Measurements from ENCODE around the gene RNMT. TPM values are rescaled to one million over a fixed set of nuclear protein-coding genes. Genes with fewer than 3 reads are reported as not detected.

The RNMT gene
- total RNA-seq, 2 experiments from 2014 or later = 128 to 130 TPM

- Mint-ChIP-seq H3K27ac (no peak overlapping the region), H3K9me3 (no peaks in the 10 kb centered on the region), H3K36me3 (ENCODE audit: low read depth) (peaks cover 19% of the 10 kb centered on the region), H3K27me3 (no peaks in the 10 kb centered on the region), H3K4me1 (ENCODE audit: low read depth) (peaks cover 31% of the 10 kb centered on the region), H3K4me3 (no peak overlapping the region)
- H3K9me3 ChIP-seq (ENCODE audit: control insufficient read depth in 1 of 2, insufficient read depth in 1 of 2, low read length in 2 of 2) = no peaks in the 10 kb centered on the region
- no peak for TF ChIP-seq CTCF (IDR thresholded peaks at IDR 0.05)
- POLR2A ChIA-PET = interaction anchor here (0.7 kb wide), 1 partner anchor 11 kb away, joined by 3 read pairs; the partner anchor contains the start of gene FAM210A
- intact Hi-C loops (cut with DNase I, micrococcal nuclease) = no loop called here
- H3K27ac ChIP-seq (ENCODE audit: low read depth in 1 of 2, low read length in 2 of 2) = no peak overlapping the region
- CTCF ChIA-PET = no interaction called here
- no peak overlapping the region for H3K4me3 ChIP-seq (ENCODE audit: low read length)
- H3K4me1 ChIP-seq (ENCODE audit: insufficient read depth, low read length) = no peaks in the 10 kb centered on the region
- no peaks in the 10 kb centered on the region for H3K27me3 ChIP-seq (ENCODE audit: control insufficient read depth in 1 of 2, insufficient read depth in 2 of 2, low read length in 2 of 2)
- no peak for ATAC-seq (ENCODE audit: poor library complexity)
- no peak for DNase-seq
- H3K36me3 ChIP-seq (ENCODE audit: insufficient read depth, low read length) = no peaks in the 10 kb centered on the region
Observed at GRCh38 chr18:13715330-13715729, 11.1 kb upstream of the RNMT start.

- Histone ChIP-seq H3K27me3 (ENCODE audit: control insufficient read depth in 1 of 2, insufficient read depth in 2 of 2, low read length in 2 of 2) (no peaks in the 10 kb centered on the region), H3K27ac (ENCODE audit: low read depth in 1 of 2, low read length in 2 of 2) (no peak overlapping the region), H3K4me3 (ENCODE audit: low read length) (no peak overlapping the region), H3K9me3 (ENCODE audit: control insufficient read depth in 1 of 2, insufficient read depth in 1 of 2, low read length in 2 of 2) (no peaks in the 10 kb centered on the region), H3K36me3 (ENCODE audit: insufficient read depth, low read length) (no peaks in the 10 kb centered on the region), H3K4me1 (ENCODE audit: insufficient read depth, low read length) (no peaks in the 10 kb centered on the region)
- peaks cover 35% of the 10 kb centered on the region for H3K4me1 Mint-ChIP-seq (ENCODE audit: low read depth)
- no peak for TF ChIP-seq CTCF (IDR thresholded peaks at IDR 0.05)
- H3K9me3 Mint-ChIP-seq = no peaks in the 10 kb centered on the region
- CTCF ChIA-PET = no interaction called here
- no peak for DNase-seq
- H3K27me3 Mint-ChIP-seq = no peaks in the 10 kb centered on the region
- intact Hi-C loops (cut with DNase I, micrococcal nuclease) = no loop called here
- no peak for ATAC-seq (ENCODE audit: poor library complexity)
- no peak overlapping the region for H3K4me3 Mint-ChIP-seq
- POLR2A ChIA-PET = interaction anchor here (1.0 kb wide), 1 partner anchor 9 kb away, joined by 3 read pairs; the partner anchor contains the start of genes FAM210A and RNMT
- no peak overlapping the region for H3K27ac Mint-ChIP-seq
- H3K36me3 Mint-ChIP-seq (ENCODE audit: low read depth) = peaks cover 11% of the 10 kb centered on the region
Observed at GRCh38 chr18:13716916-13717315, 9.6 kb upstream of the RNMT start.

- H3K4me1 ChIP-seq (ENCODE audit: insufficient read depth, low read length) = peaks cover 5% of the 10 kb centered on the region
- no peak overlapping the region for H3K4me3 ChIP-seq (ENCODE audit: low read length)
- no peak for TF ChIP-seq CTCF (IDR thresholded peaks at IDR 0.05)
- ATAC-seq (ENCODE audit: poor library complexity) = no peak
- Mint-ChIP-seq H3K27ac (no peak overlapping the region), H3K4me1 (ENCODE audit: low read depth) (peaks cover 44% of the 10 kb centered on the region), H3K4me3 (no peak overlapping the region), H3K27me3 (no peaks in the 10 kb centered on the region), H3K36me3 (ENCODE audit: low read depth) (peaks cover 11% of the 10 kb centered on the region), H3K9me3 (no peaks in the 10 kb centered on the region)
- H3K36me3 ChIP-seq (ENCODE audit: insufficient read depth, low read length) = no peaks in the 10 kb centered on the region
- no peak for DNase-seq
- intact Hi-C loops (cut with DNase I, micrococcal nuclease) = loop anchor here in 1 of 2 experiments (5.0 to 10.0 kb wide), 4 partner anchors 158 to 1875 kb away; partner anchors contain the start of genes CEP76, PSMG2 and PTPN2
- ChIA-PET POLR2A (no interaction called here), CTCF (no interaction called here)
- no peaks in the 10 kb centered on the region for H3K27me3 ChIP-seq (ENCODE audit: control insufficient read depth in 1 of 2, insufficient read depth in 2 of 2, low read length in 2 of 2)
- no peaks in the 10 kb centered on the region for H3K9me3 ChIP-seq (ENCODE audit: control insufficient read depth in 1 of 2, insufficient read depth in 1 of 2, low read length in 2 of 2)
- no peak overlapping the region for H3K27ac ChIP-seq (ENCODE audit: low read depth in 1 of 2, low read length in 2 of 2)
Observed at GRCh38 chr18:13720123-13720522, 6.3 kb upstream of the RNMT start.

Measured in CD4-positive, alpha-beta T cell (primary cell).